ENCODE measurements around the gene ZFP64. TPM values are rescaled to one million over a fixed set of nuclear protein-coding genes. Genes with fewer than 3 reads are reported as not detected.

The ZFP64 gene
- total RNA-seq, 2 experiments from 2014 or later, result 2.5 to 3.2 TPM

DNA sequence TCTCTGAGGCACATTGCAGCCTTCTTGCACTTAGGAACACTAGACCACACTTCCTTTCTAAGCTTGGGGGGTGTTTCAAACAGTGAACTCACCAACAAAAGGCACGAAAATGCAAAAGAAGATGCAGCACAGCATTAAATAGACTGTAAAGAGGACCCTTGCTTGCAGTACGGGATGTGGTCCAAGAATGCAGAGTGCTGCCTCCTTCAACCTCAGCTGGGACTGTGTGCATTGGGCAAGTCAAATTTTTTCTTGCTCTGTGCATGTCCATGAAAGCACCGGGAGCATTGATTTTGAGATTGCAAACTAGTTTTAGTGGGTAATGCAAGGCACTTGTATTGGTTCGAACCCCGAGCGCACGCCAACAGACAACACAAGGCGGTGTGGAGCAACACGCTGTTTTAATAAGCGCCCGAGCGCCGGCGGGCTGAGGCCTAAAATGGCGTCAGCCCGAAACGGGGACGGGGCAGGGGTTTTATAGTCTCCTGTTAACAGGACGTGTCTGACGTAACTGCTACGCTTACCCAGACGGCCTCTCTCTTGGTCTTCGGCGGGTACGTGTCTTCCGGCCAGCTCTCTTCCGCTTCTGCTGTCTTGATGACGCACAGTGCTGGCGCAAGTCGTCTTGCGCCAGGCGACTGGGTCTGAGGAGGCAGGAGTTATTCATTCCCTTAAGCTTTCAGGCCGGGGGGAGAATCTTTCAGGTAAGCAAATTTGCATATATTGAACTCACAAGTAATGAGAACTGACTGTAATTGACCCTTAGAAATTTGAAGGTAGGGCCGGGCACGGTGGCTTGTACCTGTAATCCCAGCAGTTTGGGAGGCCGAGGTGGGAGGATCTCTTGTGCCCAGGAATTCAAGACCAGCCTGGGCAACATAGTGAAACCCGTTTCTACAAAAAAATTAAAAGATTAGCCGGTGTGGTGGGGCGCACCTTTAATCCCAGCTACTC lies 18.7 kb upstream of the ZFP64 start:
- Histone ChIP-seq H3K4me3 (ENCODE audit: low read length) (no peak overlapping the region), H3K27ac (ENCODE audit: low read depth in 1 of 2, low read length in 2 of 2) (no peak overlapping the region), H3K9me3 (ENCODE audit: control insufficient read depth in 1 of 2, insufficient read depth in 1 of 2, low read length in 2 of 2) (peaks cover 17 to 20% of the 10 kb centered on the region in 2 experiments), H3K36me3 (ENCODE audit: insufficient read depth, low read length) (no peaks in the 10 kb centered on the region), H3K4me1 (ENCODE audit: insufficient read depth, low read length) (no peaks in the 10 kb centered on the region), H3K27me3 (ENCODE audit: control insufficient read depth in 1 of 2, insufficient read depth in 2 of 2, low read length in 2 of 2) (peaks cover 0 to 3% of the 10 kb centered on the region in 2 experiments)
- intact Hi-C loops (cut with DNase I, micrococcal nuclease), result no loop called here
- TF ChIP-seq, protein P1, sequence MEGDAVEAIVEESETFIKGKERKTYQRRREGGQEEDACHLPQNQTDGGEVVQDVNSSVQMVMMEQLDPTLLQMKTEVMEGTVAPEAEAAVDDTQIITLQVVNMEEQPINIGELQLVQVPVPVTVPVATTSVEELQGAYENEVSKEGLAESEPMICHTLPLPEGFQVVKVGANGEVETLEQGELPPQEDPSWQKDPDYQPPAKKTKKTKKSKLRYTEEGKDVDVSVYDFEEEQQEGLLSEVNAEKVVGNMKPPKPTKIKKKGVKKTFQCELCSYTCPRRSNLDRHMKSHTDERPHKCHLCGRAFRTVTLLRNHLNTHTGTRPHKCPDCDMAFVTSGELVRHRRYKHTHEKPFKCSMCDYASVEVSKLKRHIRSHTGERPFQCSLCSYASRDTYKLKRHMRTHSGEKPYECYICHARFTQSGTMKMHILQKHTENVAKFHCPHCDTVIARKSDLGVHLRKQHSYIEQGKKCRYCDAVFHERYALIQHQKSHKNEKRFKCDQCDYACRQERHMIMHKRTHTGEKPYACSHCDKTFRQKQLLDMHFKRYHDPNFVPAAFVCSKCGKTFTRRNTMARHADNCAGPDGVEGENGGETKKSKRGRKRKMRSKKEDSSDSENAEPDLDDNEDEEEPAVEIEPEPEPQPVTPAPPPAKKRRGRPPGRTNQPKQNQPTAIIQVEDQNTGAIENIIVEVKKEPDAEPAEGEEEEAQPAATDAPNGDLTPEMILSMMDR (IDR thresholded peaks at IDR 0.05), result no peak
- Mint-ChIP-seq H3K4me3 (no peak overlapping the region), H3K4me1 (ENCODE audit: low read depth) (no peaks in the 10 kb centered on the region), H3K27ac (no peak overlapping the region), H3K9me3 (peaks cover 6% of the 10 kb centered on the region), H3K36me3 (ENCODE audit: low read depth) (no peaks in the 10 kb centered on the region), H3K27me3 (peaks cover 34% of the 10 kb centered on the region)
- ChIA-PET POLR2A (no interaction called here), CTCF (no interaction called here)
- DNase-seq, result no peak
- ATAC-seq (ENCODE audit: poor library complexity), result no peak

DNA sequence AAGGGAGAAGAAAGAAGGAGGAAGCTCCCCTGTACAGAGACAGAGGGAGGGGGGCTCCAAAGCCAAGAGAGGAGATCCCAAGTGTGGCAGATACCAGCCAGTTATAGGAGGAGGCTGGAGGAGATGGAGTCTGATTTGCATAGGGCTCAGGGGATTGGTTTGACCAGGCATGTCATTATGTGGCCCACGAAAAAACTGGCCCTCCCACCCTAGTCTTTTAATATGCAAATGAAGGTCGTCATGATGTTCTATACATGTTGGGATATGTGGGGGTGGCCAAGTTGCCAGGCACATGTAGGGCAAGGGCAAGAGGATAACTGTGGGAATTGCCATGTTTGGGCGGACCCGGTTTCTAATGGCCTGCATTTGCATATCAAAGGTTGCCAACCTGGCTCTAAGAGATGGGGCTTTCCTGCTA lies 17.6 kb upstream of the ZFP64 start:
- Mint-ChIP-seq H3K36me3 (ENCODE audit: low read depth) (no peaks in the 10 kb centered on the region), H3K27me3 (peaks cover 29% of the 10 kb centered on the region), H3K27ac (no peak overlapping the region), H3K4me1 (ENCODE audit: low read depth) (no peaks in the 10 kb centered on the region), H3K9me3 (peaks cover 6% of the 10 kb centered on the region), H3K4me3 (no peak overlapping the region)
- Histone ChIP-seq H3K27ac (ENCODE audit: low read depth in 1 of 2, low read length in 2 of 2) (no peak overlapping the region), H3K4me1 (ENCODE audit: insufficient read depth, low read length) (no peaks in the 10 kb centered on the region), H3K4me3 (ENCODE audit: low read length) (no peak overlapping the region), H3K9me3 (ENCODE audit: control insufficient read depth in 1 of 2, insufficient read depth in 1 of 2, low read length in 2 of 2) (peaks cover 17 to 20% of the 10 kb centered on the region in 2 experiments), H3K27me3 (ENCODE audit: control insufficient read depth in 1 of 2, insufficient read depth in 2 of 2, low read length in 2 of 2) (no peaks in the 10 kb centered on the region), H3K36me3 (ENCODE audit: insufficient read depth, low read length) (no peaks in the 10 kb centered on the region)
- POLR2A ChIA-PET, result no interaction called here
- intact Hi-C loops (cut with DNase I, micrococcal nuclease), result no loop called here
- ATAC-seq (ENCODE audit: poor library complexity) (no peak), DNase-seq (no peak)
- CTCF ChIA-PET, result no interaction called here
- TF ChIP-seq, protein P1 (IDR thresholded peaks at IDR 0.05), result no peak

DNA sequence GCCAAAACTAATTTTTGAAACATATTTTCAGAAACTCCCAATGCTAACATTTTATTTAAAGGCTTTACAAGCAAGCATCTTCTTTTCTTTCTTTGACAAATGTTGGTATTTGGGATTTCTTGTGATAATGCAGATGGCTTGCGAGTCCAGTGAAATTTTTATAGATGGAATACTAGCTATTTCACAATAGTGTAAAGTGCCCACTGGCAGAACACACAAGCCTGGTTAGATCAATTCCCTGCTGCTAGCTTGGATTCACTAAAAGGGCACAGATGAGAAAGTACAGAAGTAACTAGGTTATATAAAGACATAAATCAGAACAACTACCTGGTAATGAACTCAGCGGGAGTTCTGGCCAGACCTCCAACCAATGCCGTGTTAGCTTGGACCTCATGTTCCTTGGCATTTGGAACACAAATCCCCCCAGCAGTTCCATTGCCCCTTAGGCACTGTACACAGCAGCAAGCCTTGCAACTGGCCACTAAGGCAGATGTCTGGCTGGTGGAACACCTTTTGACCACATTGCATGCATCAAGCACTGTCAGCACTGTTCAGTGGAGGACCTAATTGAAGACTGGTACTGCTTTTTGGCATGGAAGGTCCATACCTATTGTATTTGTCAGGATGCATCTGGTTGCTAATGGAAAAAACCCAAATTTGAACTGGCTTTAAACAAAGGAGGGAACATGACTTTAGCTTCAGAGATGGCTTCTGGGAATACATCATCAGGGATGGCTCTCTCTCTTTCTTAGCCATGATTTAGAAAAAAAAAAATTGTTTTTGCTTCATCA lies 15.6 kb upstream of the ZFP64 start:
- Histone ChIP-seq H3K27me3 (ENCODE audit: control insufficient read depth in 1 of 2, insufficient read depth in 2 of 2, low read length in 2 of 2) (no peaks in the 10 kb centered on the region), H3K4me1 (ENCODE audit: insufficient read depth, low read length) (no peaks in the 10 kb centered on the region), H3K9me3 (ENCODE audit: control insufficient read depth in 1 of 2, insufficient read depth in 1 of 2, low read length in 2 of 2) (peaks cover 17 to 18% of the 10 kb centered on the region in 2 experiments), H3K4me3 (ENCODE audit: low read length) (no peak overlapping the region), H3K36me3 (ENCODE audit: insufficient read depth, low read length) (no peaks in the 10 kb centered on the region), H3K27ac (ENCODE audit: low read depth in 1 of 2, low read length in 2 of 2) (no peak overlapping the region)
- POLR2A ChIA-PET, result no interaction called here
- CTCF ChIA-PET, result no interaction called here
- ATAC-seq (ENCODE audit: poor library complexity) (no peak), DNase-seq (no peak)
- intact Hi-C loops (cut with DNase I, micrococcal nuclease), result no loop called here
- no peak overlapping the region for H3K4me3 Mint-ChIP-seq
- H3K27me3 Mint-ChIP-seq, result peaks cover 16% of the 10 kb centered on the region
- no peaks in the 10 kb centered on the region for H3K36me3 Mint-ChIP-seq (ENCODE audit: low read depth)
- H3K27ac Mint-ChIP-seq, result no peak overlapping the region
- TF ChIP-seq, protein P1 (IDR thresholded peaks at IDR 0.05), result no peak
- H3K4me1 Mint-ChIP-seq (ENCODE audit: low read depth), result no peaks in the 10 kb centered on the region
- peaks cover 6% of the 10 kb centered on the region for H3K9me3 Mint-ChIP-seq

Measured in CD4-positive, alpha-beta T cell (primary cell).